Transverse colon (tissue), 4 donors: Measurements from ENCODE around the gene AEN. TPM values are rescaled to one million over a fixed set of nuclear protein-coding genes. Genes with fewer than 3 reads are reported as not detected.

Experiments used
- DNase-seq: peaks from one replicate; pipeline ENCODE4 v3.0.0-alpha.2; 2019
- H3K27ac ChIP-seq, 4 donors: fragments of 200-600 bp; sonication (generic); 2 replicates each; pipeline ENCODE4 v1.5.1; 2016 to 2018; ENCODE audit warnings: inconsistent platforms in 4 of 4
- H3K27me3 ChIP-seq: fragments of 200-600 bp; sonication (generic); 2 replicates; pipeline ENCODE4 v1.5.1; 2017; ENCODE audit warnings: inconsistent platforms
- H3K36me3 ChIP-seq, 4 donors: fragments of 200-600 bp; sonication (generic); 2 replicates each; pipeline ENCODE4 v1.5.1; 2017 to 2019; ENCODE audit warnings: inconsistent platforms in 4 of 4
- H3K4me1 ChIP-seq, 4 donors: fragments of 200-600 bp; sonication (generic); 2 replicates each; pipeline ENCODE4 v1.5.1; 2017 to 2020; ENCODE audit warnings: inconsistent platforms in 4 of 4
- H3K4me3 ChIP-seq, 4 donors: fragments of 200-600 bp; sonication (generic); 1 replicate in 1 of 4; 2 replicates in 3 of 4; pipeline versions ENCODE4 v1.5.1 to v1.6.1; 2017 to 2019; ENCODE audit warnings: inconsistent platforms in 4 of 4
- H3K9me3 ChIP-seq, 2 donors: fragments of 200-600 bp; sonication (generic); 2 replicates each; pipeline ENCODE4 v1.5.1; 2017 to 2019; ENCODE audit warnings: inconsistent platforms in 2 of 2
- EP300 ChIP-seq: sonication (generic); formaldehyde crosslinking; IDR thresholded peaks from one replicate; pipeline ENCODE4 v1.6.1; 2017; ENCODE audit warnings: antibody characterized with exemption, low read depth
- POLR2A ChIP-seq: fragments of 450-650 bp; IDR thresholded peaks from one replicate; pipeline ENCODE4 v1.6.1; 2016; ENCODE audit warnings: antibody characterized with exemption, mild to moderate bottlenecking, moderate library complexity
- POLR2AphosphoS5 ChIP-seq, 3 donors: sonication (generic); formaldehyde crosslinking; IDR thresholded peaks; one replicate each; pipeline ENCODE4 v1.6.1; 2016; ENCODE audit warnings: antibody characterized with exemption in 3 of 3
- WGBS, 2 donors: methylation state at CpG; one replicate each; pipeline ENCODE4 v1.1.5; 2018; ENCODE audit warnings: low coverage in 1 of 2; 5-methylcytosine and 5-hydroxymethylcytosine counted together
- in situ Hi-C, 4 donors: fragments of 200-750 bp; cut with MboI; loops; one replicate each; pipeline versions ENCODE4 v1.15.0 to v1.15.1; 2017; ENCODE audit warnings: low sequenced_read_pairs in 3 of 4, low pct_ligation_motif_present in 1 of 4, low pct_unique_long_range_greater_than_20kb in 1 of 4
- intact Hi-C: fragments of 100-400 bp; cut with DNase I; formaldehyde crosslinking; loops from one replicate; pipeline ENCODE4 v1.15.1; 2023; ENCODE audit warnings: low total_unique reads
- total RNA-seq, 4 donors: library from RNA; depleted of rRNA; stranded (reverse); fragments of >200 nt; gene quantifications; one replicate each; pipeline ENCODE4 v1.1.0, GENCODE V29; 2016
- TF ChIP-seq, protein P1 (sequence below), 5 experiments: fragments of 200-600 bp in 3 of 5; fragments of 450-650 bp in 2 of 5; sonication (generic) in 3 of 5; IDR thresholded peaks; 1 replicate in 2 of 5; 2 replicates in 3 of 5; pipeline ENCODE4 v1.5.1; 2016 to 2017; ENCODE audit warnings: antibody characterized with exemption in 5 of 5, inconsistent platforms in 3 of 5, mild to moderate bottlenecking in 2 of 5, moderate library complexity in 1 of 5

The AEN gene
- total RNA-seq, 4 donors from 2014 or later: 1.5 to 22.7 (median 8.7) TPM

DNA sequence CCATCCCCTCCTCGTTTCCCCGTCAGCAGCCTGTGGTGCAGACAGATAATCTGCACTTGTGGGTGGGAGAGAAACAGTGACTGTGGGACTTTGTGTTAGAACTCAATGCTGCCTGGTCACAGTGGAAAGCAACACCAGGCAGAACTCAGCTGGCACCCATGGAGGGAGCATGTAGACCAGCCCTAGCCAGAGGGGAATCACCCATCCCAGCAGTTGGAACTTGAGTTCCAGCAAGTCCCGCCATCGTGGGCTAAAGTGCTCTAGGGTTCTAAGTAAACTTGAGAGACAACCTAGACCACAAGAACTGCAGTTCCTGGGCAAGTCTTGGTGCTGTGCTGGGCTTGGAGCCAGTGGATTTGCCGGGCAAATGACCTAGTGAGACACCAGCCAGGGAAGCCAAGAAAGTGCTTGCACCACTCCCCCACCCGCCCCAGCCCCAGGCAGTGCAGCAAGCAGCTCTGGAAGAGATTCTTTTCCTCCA lies 42.0 kb downstream of the AEN start:
- TF ChIP-seq POLR2AphosphoS5 (IDR thresholded peaks at IDR 0.05): no peak
- no peak for TF ChIP-seq EP300
- TF ChIP-seq, protein P1, sequence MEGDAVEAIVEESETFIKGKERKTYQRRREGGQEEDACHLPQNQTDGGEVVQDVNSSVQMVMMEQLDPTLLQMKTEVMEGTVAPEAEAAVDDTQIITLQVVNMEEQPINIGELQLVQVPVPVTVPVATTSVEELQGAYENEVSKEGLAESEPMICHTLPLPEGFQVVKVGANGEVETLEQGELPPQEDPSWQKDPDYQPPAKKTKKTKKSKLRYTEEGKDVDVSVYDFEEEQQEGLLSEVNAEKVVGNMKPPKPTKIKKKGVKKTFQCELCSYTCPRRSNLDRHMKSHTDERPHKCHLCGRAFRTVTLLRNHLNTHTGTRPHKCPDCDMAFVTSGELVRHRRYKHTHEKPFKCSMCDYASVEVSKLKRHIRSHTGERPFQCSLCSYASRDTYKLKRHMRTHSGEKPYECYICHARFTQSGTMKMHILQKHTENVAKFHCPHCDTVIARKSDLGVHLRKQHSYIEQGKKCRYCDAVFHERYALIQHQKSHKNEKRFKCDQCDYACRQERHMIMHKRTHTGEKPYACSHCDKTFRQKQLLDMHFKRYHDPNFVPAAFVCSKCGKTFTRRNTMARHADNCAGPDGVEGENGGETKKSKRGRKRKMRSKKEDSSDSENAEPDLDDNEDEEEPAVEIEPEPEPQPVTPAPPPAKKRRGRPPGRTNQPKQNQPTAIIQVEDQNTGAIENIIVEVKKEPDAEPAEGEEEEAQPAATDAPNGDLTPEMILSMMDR (IDR thresholded peaks at IDR 0.05): no peak
- TF ChIP-seq POLR2A: no peak
- in situ Hi-C loops (loop anchor here in 1 of 4 donors (25.0 kb wide), 1 partner anchor 174 kb away; no protein-coding TSS in a partner anchor), intact Hi-C loops (no loop called here)
- WGBS, 2 donors: 85 to 94% methylated on average over 2 to 6 of the region's 6 CpGs
- no peak overlapping the region for H3K4me3 ChIP-seq
- H3K27ac ChIP-seq: no peak overlapping the region
- no peak for DNase-seq
- no peaks in the 10 kb centered on the region for H3K27me3 ChIP-seq
- no peaks in the 10 kb centered on the region for H3K9me3 ChIP-seq
- no peaks in the 10 kb centered on the region for H3K36me3 ChIP-seq
- no peaks in the 10 kb centered on the region for H3K4me1 ChIP-seq

DNA sequence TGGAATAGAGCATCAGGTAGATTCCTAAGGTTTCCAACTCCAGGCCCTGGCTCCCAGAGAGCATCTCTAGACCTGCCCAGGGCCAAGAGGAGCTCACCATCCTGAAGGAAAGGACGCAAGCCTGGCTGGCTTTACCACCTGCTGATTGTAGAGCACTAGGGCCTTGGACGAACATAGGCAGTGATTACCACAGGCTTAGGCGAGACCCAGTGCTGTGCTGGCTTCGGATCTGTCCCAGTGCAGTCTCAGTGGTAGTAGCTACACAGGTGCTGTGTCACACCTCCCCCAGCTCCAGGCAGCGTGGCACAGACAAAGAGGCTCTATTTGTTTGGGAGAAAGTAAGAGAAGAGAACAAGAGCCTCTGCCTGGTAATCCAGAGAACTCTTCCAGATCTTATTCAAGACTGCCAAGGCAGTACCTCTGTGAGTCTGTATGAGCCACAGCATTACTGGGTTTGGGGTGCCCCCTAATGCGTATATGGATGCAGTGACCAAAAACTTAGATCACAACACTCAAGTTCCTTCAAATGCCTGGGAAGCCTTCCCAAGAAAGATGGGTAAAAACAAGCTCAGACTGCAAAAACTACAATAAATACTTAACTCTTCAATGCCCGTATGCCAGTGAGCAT lies 43.1 kb downstream of the AEN start:
- DNase-seq: no peak
- H3K27ac ChIP-seq: no peak overlapping the region
- no peaks in the 10 kb centered on the region for H3K36me3 ChIP-seq
- H3K4me3 ChIP-seq: no peak overlapping the region
- no peaks in the 10 kb centered on the region for H3K27me3 ChIP-seq
- H3K9me3 ChIP-seq: no peaks in the 10 kb centered on the region
- 70 to 90% methylated on average over 2 to 7 of the region's 7 CpGs for WGBS, 2 donors
- intact Hi-C loops: no loop called here
- H3K4me1 ChIP-seq: no peaks in the 10 kb centered on the region
- in situ Hi-C loops: loop anchor here in 1 of 4 donors (25.0 kb wide), 1 partner anchor 173 kb away; no protein-coding TSS in a partner anchor
- no peak for TF ChIP-seq POLR2AphosphoS5 (IDR thresholded peaks at IDR 0.05)
- TF ChIP-seq, protein P1 (IDR thresholded peaks at IDR 0.05): peak in 3 of 5 experiments; percentile 10 to 29 (median 14)
- TF ChIP-seq EP300: no peak
- TF ChIP-seq POLR2A: no peak

DNA sequence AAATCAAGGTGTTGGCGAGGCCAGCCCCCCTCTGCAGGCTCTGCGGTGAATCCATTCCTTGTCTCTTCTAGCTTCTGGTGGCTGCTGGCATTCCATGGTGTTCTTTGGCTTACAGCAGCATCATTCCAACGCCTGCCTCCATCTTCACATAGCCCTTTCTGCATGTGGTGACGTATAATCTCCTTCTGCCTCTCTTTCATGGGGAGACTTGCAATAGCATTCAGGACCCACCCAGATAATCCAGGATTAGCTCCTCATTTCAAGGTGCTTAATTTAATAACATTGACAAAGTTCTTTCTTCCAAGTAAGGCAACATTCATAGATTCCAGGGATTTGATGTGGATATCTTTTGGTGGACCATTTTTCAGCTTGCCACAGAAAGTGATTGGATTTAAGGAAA lies 53.5 kb downstream of the AEN start:
- TF ChIP-seq, protein P1 (IDR thresholded peaks at IDR 0.05): no peak
- TF ChIP-seq POLR2AphosphoS5 (IDR thresholded peaks at IDR 0.05) (no peak), POLR2A (no peak), EP300 (no peak)
- no peak overlapping the region for H3K4me3 ChIP-seq
- H3K27ac ChIP-seq: no peak overlapping the region
- intact Hi-C loops: no loop called here
- 75% methylated on average over 4 of the region's 4 CpGs; no CpG with 5 or more reads in 1 of the 2 donors for WGBS, 2 donors
- H3K9me3 ChIP-seq: no peaks in the 10 kb centered on the region
- H3K4me1 ChIP-seq: no peaks in the 10 kb centered on the region
- in situ Hi-C loops: loop anchor here in 1 of 4 donors (25.0 kb wide), 1 partner anchor 163 kb away; no protein-coding TSS in a partner anchor
- DNase-seq: no peak
- H3K36me3 ChIP-seq: no peaks in the 10 kb centered on the region
- peaks cover 7% of the 10 kb centered on the region for H3K27me3 ChIP-seq

DNA sequence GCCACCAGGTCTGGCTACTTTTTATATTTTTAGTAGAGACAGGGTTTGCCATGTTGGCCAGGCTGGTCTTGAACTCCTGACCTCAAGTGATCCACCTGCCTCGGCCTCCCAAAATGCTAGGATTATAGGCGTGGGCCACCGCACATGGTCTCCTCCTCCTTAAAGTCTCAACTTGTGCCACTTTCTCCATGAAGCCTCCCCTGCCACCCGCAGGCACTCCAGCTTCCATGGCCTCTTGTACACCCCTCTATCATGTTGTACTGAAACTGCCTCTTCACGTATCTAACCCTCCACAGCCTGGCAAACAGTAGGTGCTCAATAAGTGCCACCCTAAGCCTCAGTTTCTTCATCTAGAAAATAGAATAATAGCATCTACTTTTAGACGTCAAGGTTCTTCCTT lies 57.6 kb downstream of the AEN start:
- no peak for TF ChIP-seq POLR2A
- no peak for TF ChIP-seq POLR2AphosphoS5 (IDR thresholded peaks at IDR 0.05)
- TF ChIP-seq, protein P1 (IDR thresholded peaks at IDR 0.05): no peak
- TF ChIP-seq EP300: no peak
- 90 to 100% methylated on average over 1 to 6 of the region's 6 CpGs for WGBS, 2 donors
- Histone ChIP-seq H3K9me3 (no peaks in the 10 kb centered on the region), H3K36me3 (no peaks in the 10 kb centered on the region), H3K27me3 (peaks cover 2% of the 10 kb centered on the region), H3K4me1 (no peaks in the 10 kb centered on the region), H3K27ac (no peak overlapping the region), H3K4me3 (no peak overlapping the region)
- intact Hi-C loops: no loop called here
- no peak for DNase-seq
- in situ Hi-C loops: no loop called here
